Breast epithelium (tissue), 3 donors: ENCODE results near the gene CEP55.

Experiments
- CTCF ChIP-seq, 3 donors: fragments of 450-650 bp; IDR thresholded peaks; one replicate each; pipeline ENCODE4 v1.5.1; 2016 to 2017; ENCODE audit warnings: antibody characterized with exemption in 3 of 3, mild to moderate bottlenecking in 3 of 3, moderate library complexity in 3 of 3
- POLR2A ChIP-seq: fragments of 450-650 bp; IDR thresholded peaks from one replicate; pipeline ENCODE4 v1.6.1; 2016; ENCODE audit warnings: antibody characterized with exemption, mild to moderate bottlenecking, moderate library complexity
- POLR2AphosphoS5 ChIP-seq, 3 donors: sonication (generic); formaldehyde crosslinking; IDR thresholded peaks; one replicate each; pipeline ENCODE4 v1.6.1; 2017; ENCODE audit warnings: antibody characterized with exemption in 3 of 3

- TF ChIP-seq CTCF (IDR thresholded peaks at IDR 0.05) (no peak), POLR2A (no peak), POLR2AphosphoS5 (IDR thresholded peaks at IDR 0.05) (no peak)
These were observed 3.2 kb upstream of the CEP55 start for GRCh38 chr10:93493162-93493561.
